ENCODE results near the gene TBL1Y. TPM values are rescaled to one million over a fixed set of nuclear protein-coding genes. Genes with fewer than 3 reads are reported as not detected.

TBL1Y gene
- total RNA-seq, 1 donor from 2014 or later, result not detected

GRCh38 chrY:6909118-6909521 is 1.4 kb upstream of the TBL1Y start:
- intact Hi-C loops (cut with DNase I), result no loop called here
- no peaks in the 10 kb centered on the region for H3K9me3 ChIP-seq
- no peaks in the 10 kb centered on the region for H3K4me1 ChIP-seq
- no peaks in the 10 kb centered on the region for H3K27me3 ChIP-seq
- H3K36me3 ChIP-seq, result no peaks in the 10 kb centered on the region
- TF ChIP-seq, protein P1, sequence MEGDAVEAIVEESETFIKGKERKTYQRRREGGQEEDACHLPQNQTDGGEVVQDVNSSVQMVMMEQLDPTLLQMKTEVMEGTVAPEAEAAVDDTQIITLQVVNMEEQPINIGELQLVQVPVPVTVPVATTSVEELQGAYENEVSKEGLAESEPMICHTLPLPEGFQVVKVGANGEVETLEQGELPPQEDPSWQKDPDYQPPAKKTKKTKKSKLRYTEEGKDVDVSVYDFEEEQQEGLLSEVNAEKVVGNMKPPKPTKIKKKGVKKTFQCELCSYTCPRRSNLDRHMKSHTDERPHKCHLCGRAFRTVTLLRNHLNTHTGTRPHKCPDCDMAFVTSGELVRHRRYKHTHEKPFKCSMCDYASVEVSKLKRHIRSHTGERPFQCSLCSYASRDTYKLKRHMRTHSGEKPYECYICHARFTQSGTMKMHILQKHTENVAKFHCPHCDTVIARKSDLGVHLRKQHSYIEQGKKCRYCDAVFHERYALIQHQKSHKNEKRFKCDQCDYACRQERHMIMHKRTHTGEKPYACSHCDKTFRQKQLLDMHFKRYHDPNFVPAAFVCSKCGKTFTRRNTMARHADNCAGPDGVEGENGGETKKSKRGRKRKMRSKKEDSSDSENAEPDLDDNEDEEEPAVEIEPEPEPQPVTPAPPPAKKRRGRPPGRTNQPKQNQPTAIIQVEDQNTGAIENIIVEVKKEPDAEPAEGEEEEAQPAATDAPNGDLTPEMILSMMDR (IDR thresholded peaks at IDR 0.05), result no peak
- no peak overlapping the region for H3K27ac ChIP-seq
- H3K4me3 ChIP-seq, result no peak overlapping the region
- DNase-seq (ENCODE audit: low spot score in 2 of 2), result no peak

GRCh38 chrY:6909856-6910255 is 641 bp upstream of the TBL1Y start:
- Histone ChIP-seq H3K4me3 (no peak overlapping the region), H3K27ac (no peak overlapping the region), H3K36me3 (no peaks in the 10 kb centered on the region), H3K27me3 (no peaks in the 10 kb centered on the region), H3K4me1 (no peaks in the 10 kb centered on the region), H3K9me3 (no peaks in the 10 kb centered on the region)
- TF ChIP-seq, protein P1 (IDR thresholded peaks at IDR 0.05), result no peak
- intact Hi-C loops (cut with DNase I), result no loop called here
- DNase-seq (ENCODE audit: low spot score in 2 of 2), result no peak

- TF ChIP-seq, protein P1 (IDR thresholded peaks at IDR 0.05), result no peak
- H3K27ac ChIP-seq, result no peak within 1 kb of the TSS
- no peaks in the 10 kb centered on the region for H3K27me3 ChIP-seq
- no peak within 1 kb of the TSS for H3K4me3 ChIP-seq
- H3K4me1 ChIP-seq, result no peaks in the 10 kb centered on the region
- H3K9me3 ChIP-seq, result no peaks in the 10 kb centered on the region
- DNase-seq (ENCODE audit: low spot score in 2 of 2), result no peak
- intact Hi-C loops (cut with DNase I), result no loop called here
- no peaks in the 10 kb centered on the region for H3K36me3 ChIP-seq
Measured at GRCh38 chrY:6911253-6911881, 870 bp downstream of the TBL1Y start, which contains the start of gene AMELY. TSS of gene AMELY (minus strand) at chrY:6911752. CDS start at chrY:6872608, 39,144 bp downstream.

DNA sequence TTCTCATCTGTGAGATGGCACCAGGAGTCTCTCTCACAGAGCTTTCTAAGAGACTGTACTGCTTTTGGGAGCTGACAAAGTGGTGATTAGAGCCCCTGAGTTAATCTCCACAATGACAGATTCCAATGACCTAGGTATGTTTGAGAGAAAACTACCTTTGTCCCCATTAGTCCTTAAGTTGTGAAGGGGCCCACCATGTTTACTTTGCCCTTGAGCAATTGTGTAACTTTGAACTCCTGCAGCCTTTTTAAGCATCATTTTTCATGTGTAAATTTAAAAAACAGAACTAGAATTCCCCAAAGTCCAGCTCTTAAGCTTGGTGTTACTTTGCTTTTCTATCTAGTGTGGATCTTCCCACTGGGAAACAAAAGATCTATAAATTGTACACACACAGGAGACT is 2.9 kb downstream of the TBL1Y start:
- no peaks in the 10 kb centered on the region for H3K36me3 ChIP-seq
- H3K4me1 ChIP-seq, result no peaks in the 10 kb centered on the region
- DNase-seq (ENCODE audit: low spot score in 2 of 2), result no peak
- H3K27ac ChIP-seq, result no peak overlapping the region
- intact Hi-C loops (cut with DNase I), result no loop called here
- no peak overlapping the region for H3K4me3 ChIP-seq
- no peaks in the 10 kb centered on the region for H3K27me3 ChIP-seq
- H3K9me3 ChIP-seq, result no peaks in the 10 kb centered on the region
- TF ChIP-seq, protein P1 (IDR thresholded peaks at IDR 0.05), result no peak

- intact Hi-C loops (cut with DNase I), result no loop called here
- Histone ChIP-seq H3K9me3 (no peaks in the 10 kb centered on the region), H3K27me3 (no peaks in the 10 kb centered on the region), H3K27ac (no peak overlapping the region), H3K4me3 (no peak overlapping the region), H3K4me1 (no peaks in the 10 kb centered on the region), H3K36me3 (no peaks in the 10 kb centered on the region)
- no peak for DNase-seq (ENCODE audit: low spot score in 2 of 2)
- TF ChIP-seq, protein P1 (IDR thresholded peaks at IDR 0.05), result no peak
Measured at GRCh38 chrY:6921061-6921460, 10.6 kb downstream of the TBL1Y start.

GRCh38 chrY:6928265-6928664 is 17.8 kb downstream of the TBL1Y start:
- Histone ChIP-seq H3K36me3 (no peaks in the 10 kb centered on the region), H3K9me3 (no peaks in the 10 kb centered on the region), H3K27me3 (no peaks in the 10 kb centered on the region), H3K27ac (no peak overlapping the region), H3K4me3 (no peak overlapping the region), H3K4me1 (no peaks in the 10 kb centered on the region)
- DNase-seq (ENCODE audit: low spot score in 2 of 2), result no peak
- TF ChIP-seq, protein P1 (IDR thresholded peaks at IDR 0.05), result no peak
- intact Hi-C loops (cut with DNase I), result no loop called here
